GM19438 (cell line): ENCODE data around the gene ACTL6A.

Experiments used
- ATAC-seq: cut with Tn5 transposase; IDR thresholded peaks from one replicate; pipeline ENCODE4 v1.9.1; 2021; ENCODE audit warnings: low read depth; ENCODE audit not compliant: unreplicated experiment

ACTL6A gene

DNA sequence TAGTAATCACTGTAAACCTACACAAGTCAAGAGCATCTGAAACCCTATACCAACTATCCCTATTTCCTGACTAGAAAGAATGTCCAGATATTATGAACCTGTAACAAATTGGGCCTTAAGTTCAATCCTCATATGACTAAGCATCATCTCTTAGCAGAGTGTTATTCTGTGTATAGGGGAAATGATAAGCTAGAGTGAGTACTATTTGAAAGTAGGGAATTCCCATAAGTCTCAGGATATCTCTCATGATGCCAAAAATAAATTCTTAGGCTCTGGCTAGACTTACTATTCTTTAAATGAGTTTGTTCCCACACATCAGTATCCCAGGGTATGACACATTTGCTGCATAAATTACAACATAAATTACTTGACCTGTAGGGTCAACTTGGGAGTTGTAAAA, 26.4 kb downstream of the ACTL6A start:
- no peak for ATAC-seq

DNA sequence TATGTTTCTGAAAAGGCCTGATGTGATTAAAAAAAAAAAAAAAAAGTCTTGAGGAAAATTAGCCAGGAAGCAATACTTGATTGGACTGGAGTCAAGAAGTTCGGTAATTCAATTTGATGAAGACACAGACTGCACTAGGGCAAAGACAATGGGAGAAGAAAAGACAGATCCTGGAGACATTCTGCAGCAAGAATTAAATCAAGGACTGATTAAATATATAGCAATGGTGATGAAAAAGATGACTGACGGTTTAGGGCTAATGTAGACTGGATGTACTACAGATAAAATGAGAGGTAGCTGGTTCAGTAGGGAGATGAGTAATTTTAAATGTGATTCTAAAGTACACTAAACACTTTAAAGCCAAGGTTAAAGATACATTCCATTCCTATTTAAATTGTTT, 27.9 kb downstream of the ACTL6A start:
- no peak for ATAC-seq

DNA sequence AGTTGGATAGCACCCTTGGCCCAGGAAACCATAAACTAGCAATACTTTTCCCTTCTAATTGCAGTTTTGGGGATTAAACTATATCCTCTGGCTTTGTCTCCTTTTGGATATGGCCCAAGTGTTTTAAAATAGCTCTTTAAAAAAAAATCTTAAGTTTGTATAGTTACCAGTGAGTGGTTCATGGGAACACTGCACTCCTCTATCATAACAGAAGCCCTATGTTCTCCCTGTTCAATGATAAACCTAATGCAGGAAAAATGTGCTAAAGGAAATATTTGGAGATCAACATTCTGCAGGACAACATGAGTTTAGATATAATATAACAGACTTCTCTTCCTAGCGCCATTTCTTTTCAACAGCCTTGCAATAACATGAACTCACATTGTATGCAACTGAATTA, 28.6 kb downstream of the ACTL6A start:
- no peak for ATAC-seq

DNA sequence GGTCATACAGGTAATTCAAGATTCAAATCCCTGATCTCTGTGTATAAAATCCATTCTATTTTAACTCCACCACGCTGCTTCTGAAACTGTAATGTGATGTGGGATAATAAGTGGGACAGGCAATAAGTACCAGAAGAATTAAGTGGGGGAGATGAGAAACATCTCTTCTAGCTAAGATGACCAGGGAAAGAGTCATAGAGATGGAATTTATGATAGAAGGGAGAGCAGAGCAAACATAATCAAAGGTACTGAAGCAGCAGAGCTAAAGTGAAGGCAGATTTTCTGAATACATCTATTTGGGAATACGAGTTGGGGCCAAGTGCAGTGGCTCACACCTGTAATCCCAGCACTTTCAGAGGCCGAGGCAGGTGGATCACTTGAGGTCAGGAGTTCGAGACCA, 36.8 kb downstream of the ACTL6A start:
- ATAC-seq, result no peak

DNA sequence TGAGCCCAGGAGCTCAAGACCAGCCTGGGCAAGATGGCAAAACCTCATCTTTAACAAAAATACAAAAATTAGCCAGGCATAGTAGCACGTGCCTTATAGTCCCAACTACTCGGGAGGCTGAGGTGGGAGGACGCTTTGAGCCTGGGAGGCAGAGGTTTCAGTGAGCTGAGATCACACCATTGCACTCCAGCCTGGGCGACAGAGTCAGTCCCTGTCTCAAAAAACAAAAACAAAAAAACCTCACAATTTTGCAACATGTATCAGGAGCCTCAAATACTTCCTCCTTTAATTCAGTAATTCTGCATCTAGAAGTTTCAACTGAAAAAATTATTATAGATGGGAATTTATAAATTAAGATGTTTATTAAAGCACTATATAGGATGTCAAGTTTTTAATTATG, 40.6 kb downstream of the ACTL6A start:
- ATAC-seq, result no peak

DNA sequence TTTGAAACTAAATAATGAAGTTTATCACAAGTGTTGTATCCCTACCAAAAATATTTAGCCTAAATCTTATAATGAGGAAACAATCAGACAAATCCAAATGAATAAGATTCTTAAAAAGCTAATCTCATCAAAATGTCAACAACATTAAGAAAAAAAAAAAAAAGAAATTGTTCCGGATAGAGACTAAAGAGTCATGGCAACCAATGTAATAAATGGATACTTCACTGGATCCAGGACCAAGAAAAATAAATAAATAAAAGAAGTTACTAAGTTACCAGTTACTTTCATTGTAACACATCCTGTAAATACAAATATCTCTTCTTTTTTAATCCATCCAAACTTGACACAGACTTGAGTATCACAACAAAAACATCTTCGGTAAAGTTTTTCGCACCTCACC, 41.1 kb downstream of the ACTL6A start:
- no peak for ATAC-seq

DNA sequence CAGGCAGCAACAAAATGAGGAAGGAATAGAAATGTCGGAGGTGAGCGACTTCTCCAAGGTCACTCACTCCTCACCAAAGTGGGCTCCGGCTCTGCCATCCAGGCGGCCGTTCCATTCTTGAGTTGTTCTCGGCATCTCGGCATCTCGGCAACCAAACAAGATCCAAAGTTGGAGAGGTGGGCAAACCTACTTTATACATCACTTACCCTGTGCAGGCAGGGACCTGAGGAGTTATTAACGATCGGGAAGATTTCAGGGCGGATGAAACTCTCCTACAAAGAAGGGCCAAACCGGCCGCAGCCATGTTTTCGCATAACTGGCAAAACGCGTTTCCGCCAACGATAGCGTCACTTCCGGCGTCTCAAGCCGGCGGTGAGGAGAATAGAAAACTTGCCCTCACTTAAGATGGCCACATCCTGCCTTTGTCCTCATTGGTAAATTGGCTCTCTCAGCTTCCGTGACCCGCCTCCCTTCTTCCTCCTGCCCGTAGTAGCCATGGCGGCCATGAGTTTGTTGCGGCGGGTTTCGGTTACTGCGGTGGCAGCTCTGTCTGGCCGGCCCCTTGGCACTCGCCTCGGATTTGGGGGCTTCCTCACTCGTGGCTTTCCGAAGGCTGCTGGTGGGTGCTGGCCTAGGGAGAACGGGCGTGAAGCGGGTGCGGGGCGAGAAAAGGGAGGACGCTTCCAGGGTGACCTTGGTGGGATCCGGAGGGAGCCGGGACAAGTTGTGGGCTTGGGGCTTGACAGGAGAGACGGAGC, 41.8 kb downstream of the ACTL6A start, which contains the start of the genes MRPL47 and NDUFB5:
Gene MRPL47, minus strand, starts transcription at position 318 of the 758 bp plus-strand sequence. Its CDS starts 14 bp downstream, at position 304.
Gene NDUFB5, plus strand, starts transcription at position 474 of the 758 bp plus-strand sequence. Its CDS starts 22 bp downstream, at position 496.
- ATAC-seq, result peak; percentile 97

DNA sequence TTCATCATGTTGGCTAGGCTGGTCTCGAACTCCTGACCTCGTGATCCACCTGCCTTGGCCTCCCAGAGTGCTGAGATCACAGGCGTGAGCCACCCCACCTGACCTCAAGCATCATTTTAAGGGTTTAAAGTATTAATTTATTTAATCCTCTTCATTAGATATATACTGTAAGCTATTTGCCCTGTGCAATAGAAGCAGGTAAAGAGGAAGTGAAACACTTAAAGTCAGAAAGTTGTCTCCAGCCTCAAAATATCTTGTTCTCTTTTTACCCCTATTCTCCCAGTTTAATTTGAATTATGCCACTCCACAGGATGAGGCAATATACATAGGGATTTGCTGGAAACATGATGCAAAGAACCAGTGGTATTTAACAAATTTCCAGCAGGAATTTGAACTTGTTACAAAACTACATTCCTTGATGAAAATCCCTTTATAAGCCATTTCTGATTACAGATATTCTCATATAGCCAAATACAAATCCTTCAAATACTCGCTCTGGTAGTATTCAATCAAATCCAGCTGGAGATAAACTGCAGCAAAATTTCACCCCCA, 43.9 kb downstream of the ACTL6A start:
- no peak for ATAC-seq

DNA sequence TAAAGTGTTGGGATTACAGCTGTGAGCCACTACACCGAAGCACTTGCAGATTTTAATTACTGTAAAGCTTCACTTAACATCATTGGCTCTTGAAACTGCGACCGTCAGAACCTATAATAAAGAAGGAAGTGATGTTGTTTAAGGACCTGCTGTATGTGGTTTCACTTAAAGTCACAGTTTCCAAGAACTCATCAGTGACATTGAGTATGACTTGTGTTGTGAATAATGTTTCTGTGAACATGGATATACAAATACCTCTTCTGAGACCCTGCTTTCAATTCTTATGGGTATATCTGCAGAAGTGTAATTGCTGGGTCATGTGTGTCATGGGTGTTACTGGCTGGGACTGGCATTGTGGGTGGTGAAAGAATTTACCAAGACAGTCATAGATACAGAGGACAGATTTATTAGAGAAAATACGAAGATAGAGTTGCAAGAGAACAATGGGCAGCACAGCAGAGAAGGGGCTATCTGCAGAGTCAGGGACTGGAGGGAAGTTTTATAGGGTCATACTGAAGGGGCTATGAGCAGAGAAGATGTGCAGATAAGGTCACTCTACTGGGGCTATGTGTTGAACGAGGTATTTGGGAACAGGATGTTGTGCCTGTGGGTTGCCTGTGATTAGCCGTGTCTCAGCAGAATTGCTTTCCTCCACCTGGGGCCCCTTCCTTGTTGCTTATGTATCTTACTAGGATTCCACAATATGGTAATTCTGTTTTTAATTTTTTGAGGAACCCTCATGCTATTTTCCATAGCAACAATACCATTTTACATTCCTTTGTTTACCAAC, 46.4 kb downstream of the ACTL6A start:
- ATAC-seq, result peak; percentile 43

DNA sequence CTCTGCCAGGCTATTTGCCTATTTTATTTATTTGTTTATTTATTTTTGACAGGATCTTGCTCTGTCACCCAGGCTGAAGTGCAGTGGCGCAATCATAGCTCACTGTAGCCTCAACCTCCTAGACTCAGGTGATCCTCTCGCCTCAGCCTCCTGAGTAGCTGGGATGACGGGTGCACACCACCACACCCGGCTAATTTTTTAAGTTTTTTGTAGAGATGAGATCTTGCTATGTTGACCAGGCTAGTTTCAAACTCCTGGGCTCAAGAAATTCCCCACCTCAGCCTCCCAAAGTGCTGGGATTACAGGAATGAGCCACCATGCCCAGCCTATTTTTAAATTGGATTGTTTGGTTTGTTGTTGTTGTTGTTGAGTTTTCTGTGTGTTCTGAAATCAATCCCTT, 47.3 kb downstream of the ACTL6A start:
- ATAC-seq, result no peak

DNA sequence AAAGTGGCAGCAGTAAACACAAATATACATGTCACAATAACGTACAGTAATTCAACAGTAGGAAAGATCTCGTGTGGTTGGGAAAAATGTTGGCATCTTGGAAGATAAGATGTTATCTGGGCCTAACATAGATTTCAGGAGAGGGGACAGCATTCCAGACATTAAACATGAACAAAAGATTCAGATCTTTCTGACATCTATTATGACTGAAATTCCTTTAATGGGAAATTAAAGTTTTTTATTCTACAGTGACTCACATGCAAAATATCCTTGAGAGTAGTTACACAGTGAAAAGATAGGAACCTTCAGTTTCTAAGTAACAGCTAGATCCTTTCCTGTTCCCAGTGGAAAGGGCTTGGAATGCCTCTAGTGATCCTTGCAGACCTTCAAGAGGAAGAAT, 51.1 kb downstream of the ACTL6A start:
- no peak for ATAC-seq

DNA sequence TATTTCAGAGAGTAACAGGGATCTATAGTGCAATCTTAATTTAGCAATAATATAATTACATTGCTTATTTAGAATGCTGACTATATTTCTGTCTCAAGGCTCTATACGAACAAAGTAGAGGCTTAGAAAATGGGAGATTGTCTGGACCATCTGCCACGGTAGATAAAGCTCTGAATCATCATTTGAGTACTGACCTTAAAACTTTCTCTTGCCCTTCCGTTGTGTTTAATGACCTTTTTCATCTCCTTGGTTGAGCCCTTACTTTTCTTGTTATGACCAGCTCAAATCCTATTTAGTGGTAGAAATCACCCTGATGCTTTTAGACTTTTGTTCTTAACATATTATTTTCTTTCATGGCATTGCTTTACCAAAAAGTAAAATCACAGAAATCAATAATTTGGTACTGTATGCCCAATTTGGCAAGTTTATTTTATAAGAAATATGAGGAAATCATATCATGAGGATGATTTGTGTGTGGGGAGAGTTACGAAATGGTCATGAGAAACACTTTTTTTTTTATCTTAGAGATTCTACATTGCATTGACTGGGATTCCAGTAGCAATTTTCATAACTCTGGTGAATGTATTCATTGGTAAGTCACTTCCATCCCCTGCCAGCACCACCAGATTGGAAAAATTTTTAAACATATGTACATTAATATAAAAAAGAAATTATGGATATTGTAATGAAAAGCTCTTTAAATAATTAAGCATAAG, 52.9 kb downstream of the ACTL6A start:
- ATAC-seq, result no peak

DNA sequence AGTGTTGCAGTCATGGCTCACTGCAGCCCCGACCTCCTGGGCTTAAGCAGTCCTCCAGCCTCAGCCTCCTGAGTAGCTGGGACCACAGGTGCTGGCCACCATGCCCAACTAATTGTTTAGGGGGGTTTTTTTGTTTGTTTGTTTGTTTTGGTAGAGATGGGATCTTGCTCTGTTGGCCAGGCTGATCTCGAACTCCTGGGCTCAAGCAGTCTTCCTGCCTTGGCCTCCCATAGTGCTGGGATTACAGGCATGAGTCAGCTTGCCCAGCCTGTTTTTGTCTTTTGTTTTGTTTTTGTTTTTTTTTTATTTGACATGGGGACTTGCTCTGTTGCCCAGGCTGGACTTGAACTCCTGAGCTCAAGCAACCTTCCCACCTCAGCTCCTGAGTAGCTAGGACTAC, 59.3 kb downstream of the ACTL6A start:
- no peak for ATAC-seq

DNA sequence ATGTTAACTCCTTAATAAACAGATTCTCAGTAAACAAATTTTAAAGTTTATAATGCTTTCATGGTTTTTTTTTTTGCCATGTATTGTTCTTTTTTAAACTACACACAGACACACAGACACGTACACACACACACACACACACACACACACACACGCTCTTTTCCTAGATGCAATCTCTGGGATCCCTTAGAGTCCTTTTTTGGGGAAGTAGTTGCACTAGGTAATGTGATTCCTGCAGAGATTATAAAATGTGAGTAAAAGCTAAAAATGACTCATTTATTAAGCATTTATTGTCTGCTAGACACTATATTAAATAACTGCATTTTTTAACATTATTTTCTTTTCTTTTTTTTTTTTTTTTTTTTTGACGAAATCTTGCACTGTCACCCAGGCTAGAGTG, 61.7 kb downstream of the ACTL6A start:
- no peak for ATAC-seq

DNA sequence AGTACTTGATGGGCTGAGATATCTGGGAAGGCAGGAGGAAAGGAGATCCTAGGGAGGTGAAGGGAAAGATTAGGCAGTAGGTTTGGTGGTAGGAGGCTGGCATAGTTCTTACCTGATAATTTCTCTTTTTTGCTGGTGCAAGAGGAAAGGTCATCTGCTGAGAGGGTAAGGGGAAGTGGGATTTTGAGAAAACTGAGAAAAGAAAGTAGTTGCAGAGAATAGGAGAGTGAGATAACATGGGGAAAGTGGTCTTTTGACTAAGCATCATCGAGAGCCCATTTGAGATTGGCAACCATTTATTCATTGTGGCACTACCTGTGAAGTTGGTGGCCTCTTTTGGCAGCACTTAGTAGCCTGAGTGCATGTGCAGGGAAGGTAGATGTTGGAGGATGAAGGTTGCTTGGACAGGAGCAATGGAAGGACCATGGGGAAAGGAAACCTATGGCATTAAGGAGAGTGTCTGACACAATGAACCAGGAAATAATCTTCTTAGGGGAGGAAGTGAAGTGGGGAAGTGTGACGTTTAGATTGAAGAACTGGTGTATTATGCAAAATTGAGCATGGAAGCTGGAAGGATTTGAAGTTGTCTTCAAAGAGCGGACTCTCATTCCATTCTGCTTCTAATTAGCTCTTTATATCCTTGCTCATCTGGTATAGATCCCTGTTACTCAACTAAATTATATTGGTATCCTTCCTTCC, 68.2 kb downstream of the ACTL6A start:
- no peak for ATAC-seq
